Neural cell (in vitro differentiated cells): Measurements from ENCODE around the gene MBD3L2B. TPM values are rescaled to one million over a fixed set of nuclear protein-coding genes. Genes with fewer than 3 reads are reported as not detected.

Experiments
- H2AFZ ChIP-seq: fragments of 200-600, 300-800 bp; sonication (generic), shearing (Covaris generic); 2 replicates; pipeline ENCODE4 v1.6.0; 2014; ENCODE audit warnings: low read depth, mild to moderate bottlenecking, antibody characterized with exemption, low read length, moderate library complexity
- H3F3A ChIP-seq: fragments of 200-600 bp; shearing (Covaris generic); 2 replicates; pipeline ENCODE4 v1.6.1; 2016; ENCODE audit warnings: mild to moderate bottlenecking, moderate library complexity, mixed read lengths, antibody characterized with exemption, low read length; ENCODE audit not compliant: insufficient read depth, poor library complexity, severe bottlenecking
- H3K27ac ChIP-seq: fragments of 200-600, 300-800 bp; sonication (generic), shearing (Covaris generic); 2 replicates; pipeline ENCODE4 v1.5.1; 2014; ENCODE audit warnings: mild to moderate bottlenecking, low read length, moderate library complexity
- H3K27me3 ChIP-seq: fragments of 300-800, 200-600 bp; sonication (generic), shearing (Covaris generic); 2 replicates; pipeline ENCODE4 v1.6.0; 2014; ENCODE audit warnings: mild to moderate bottlenecking, low read depth, low read length, moderate library complexity; ENCODE audit not compliant: insufficient read depth
- H3K36me3 ChIP-seq: fragments of 300-800, 200-600 bp; sonication (generic), shearing (Covaris generic); 2 replicates; pipeline ENCODE4 v1.5.1; 2014; ENCODE audit warnings: mild to moderate bottlenecking, antibody characterized with exemption, low read length, moderate library complexity; ENCODE audit not compliant: insufficient read depth
- H3K4me2 ChIP-seq: fragments of 300-800, 200-600 bp; sonication (generic), shearing (Covaris generic); 2 replicates; pipeline ENCODE4 v1.6.0; 2014; ENCODE audit warnings: mild to moderate bottlenecking, low read length
- H3K4me3 ChIP-seq: fragments of 300-800, 200-600 bp; sonication (generic), shearing (Covaris generic); 2 replicates; pipeline ENCODE4 v1.5.1; 2014; ENCODE audit warnings: mild to moderate bottlenecking, low read length, moderate library complexity
- H3K79me2 ChIP-seq: fragments of 200-600 bp; shearing (Covaris generic); replicated peaks from 2 replicates; pipeline ENCODE4 v1.6.0; 2014; ENCODE audit warnings: mild to moderate bottlenecking, low read length, moderate library complexity; ENCODE audit not compliant: insufficient read depth
- H3K9ac ChIP-seq: fragments of 300-800, 200-600 bp; sonication (generic), shearing (Covaris generic); 2 replicates; pipeline ENCODE4 v1.6.1; 2016; ENCODE audit warnings: mild to moderate bottlenecking, low read length, mixed read lengths
- H3K9me2 ChIP-seq: fragments of 200-600 bp; shearing (Covaris generic); 2 replicates; pipeline ENCODE4 v1.6.1; 2016; ENCODE audit warnings: mild to moderate bottlenecking, low read length, mixed read lengths; ENCODE audit not compliant: insufficient read depth
- H3K9me3 ChIP-seq: fragments of 200-600, 300-800 bp; sonication (generic), shearing (Covaris generic); 2 replicates; pipeline ENCODE4 v1.6.1; 2016; ENCODE audit warnings: mild to moderate bottlenecking, mixed run types, low read length, moderate library complexity, mixed read lengths
- H4K20me1 ChIP-seq: fragments of 200-600 bp; shearing (Covaris generic); 2 replicates; pipeline ENCODE4 v1.6.1; 2016; ENCODE audit warnings: mild to moderate bottlenecking, mixed run types; ENCODE audit not compliant: insufficient read depth
- CTCF ChIP-seq: fragments of 450-650 bp; IDR thresholded peaks from 2 replicates; pipeline ENCODE4 v1.5.1; 2014; ENCODE audit warnings: antibody characterized with exemption, mild to moderate bottlenecking, moderate library complexity; ENCODE audit not compliant: poor library complexity, severe bottlenecking
- EP300 ChIP-seq: fragments of 450-650 bp; conservative IDR thresholded peaks from 2 replicates; pipeline ENCODE4 v1.6.1; 2014; ENCODE audit warnings: antibody characterized with exemption, mild to moderate bottlenecking, moderate library complexity; ENCODE audit not compliant: poor library complexity, severe bottlenecking
- EZH2 ChIP-seq: fragments of 200-600, 300-800 bp; shearing (Covaris generic), sonication (generic); IDR thresholded peaks from 2 replicates; pipeline ENCODE4 v1.6.1; 2014; ENCODE audit warnings: antibody characterized with exemption, low read length, borderline replicate concordance, mild to moderate bottlenecking; ENCODE audit not compliant: insufficient read depth, poor library complexity, severe bottlenecking
- MXI1 ChIP-seq: fragments of 450-650 bp; conservative IDR thresholded peaks from 2 replicates; pipeline ENCODE4 v1.6.1; 2014; ENCODE audit warnings: antibody characterized with exemption, mild to moderate bottlenecking; ENCODE audit not compliant: poor library complexity, severe bottlenecking
- POLR2AphosphoS5 ChIP-seq: IDR thresholded peaks from 2 replicates; pipeline ENCODE4 v1.6.1; 2012
- RAD21 ChIP-seq: fragments of 450-650 bp; conservative IDR thresholded peaks from 2 replicates; pipeline ENCODE4 v1.6.1; 2014; ENCODE audit warnings: antibody characterized with exemption, mild to moderate bottlenecking, moderate library complexity
- REST ChIP-seq: IDR thresholded peaks from 2 replicates; pipeline ENCODE4 v1.6.1; 2012; ENCODE audit warnings: borderline replicate concordance
- SMC3 ChIP-seq: fragments of 450-650 bp; conservative IDR thresholded peaks from 2 replicates; pipeline ENCODE4 v1.6.1; 2014; ENCODE audit warnings: antibody characterized with exemption, mild to moderate bottlenecking, moderate library complexity; ENCODE audit not compliant: poor library complexity
- TAF1 ChIP-seq: IDR thresholded peaks from 2 replicates; pipeline ENCODE4 v1.6.1; 2012; ENCODE audit warnings: low read depth
- polyA plus RNA-seq: library from polyadenylated mRNA; depleted of rRNA; stranded (reverse); fragments of >200 nt; gene quantifications from 2 replicates; pipeline ENCODE4 v1.2.3, GENCODE V29; 2014

MBD3L2B gene
- polyA plus RNA-seq, 1 donor from 2014 or later = not detected

- Histone ChIP-seq H3K27me3 (no peaks in the 10 kb centered on the region), H3K9me3 (peaks cover 5% of the 10 kb centered on the region)
Measured at GRCh38 chr19:6987850-6988249, 33.4 kb downstream of the MBD3L2B start.

GRCh38 chr19:6983448-6983847, 37.8 kb downstream of the MBD3L2B start:
- H3F3A ChIP-seq = no peaks in the 10 kb centered on the region
- no peak overlapping the region for H2AFZ ChIP-seq
- no peaks in the 10 kb centered on the region for H3K9me2 ChIP-seq
- no peak overlapping the region for H3K4me3 ChIP-seq
- peaks cover 5% of the 10 kb centered on the region for H3K9me3 ChIP-seq
- H3K27me3 ChIP-seq = no peaks in the 10 kb centered on the region
- no peak for TF ChIP-seq EZH2
- no peak for TF ChIP-seq CTCF
- no peak overlapping the region for H3K27ac ChIP-seq
- H3K9ac ChIP-seq = no peak overlapping the region
- H3K79me2 ChIP-seq = no peaks in the 10 kb centered on the region
- no peaks in the 10 kb centered on the region for H4K20me1 ChIP-seq
- no peaks in the 10 kb centered on the region for H3K36me3 ChIP-seq
- H3K4me2 ChIP-seq = no peak overlapping the region

More at GRCh38 chr19:6987850-6988249, 33.4 kb downstream of the MBD3L2B start:
- H3K4me2 ChIP-seq = no peak overlapping the region
- no peaks in the 10 kb centered on the region for H3K36me3 ChIP-seq
- H3K4me3 ChIP-seq = no peak overlapping the region
- no peaks in the 10 kb centered on the region for H3K9me2 ChIP-seq
- no peak overlapping the region for H3K27ac ChIP-seq
- H3K79me2 ChIP-seq = no peaks in the 10 kb centered on the region
- no peaks in the 10 kb centered on the region for H3F3A ChIP-seq
- H3K9ac ChIP-seq = no peak overlapping the region
- H2AFZ ChIP-seq = no peak overlapping the region
- no peaks in the 10 kb centered on the region for H4K20me1 ChIP-seq
- TF ChIP-seq RAD21 = no peak
- TF ChIP-seq REST = no peak
- no peak for TF ChIP-seq MXI1
- TF ChIP-seq TAF1 = no peak
- TF ChIP-seq EP300 = no peak
- no peak for TF ChIP-seq EZH2
- no peak for TF ChIP-seq POLR2AphosphoS5
- no peak for TF ChIP-seq SMC3
- no peak for TF ChIP-seq CTCF
